Heart right ventricle (tissue), 16 donors: ENCODE data around the gene TEPSIN. TPM values are rescaled to one million over a fixed set of nuclear protein-coding genes. Genes with fewer than 3 reads are reported as not detected.
A peak's percentile ranks its signal among the peaks of the same experiment; 100 is the strongest.

ENCODE experiments used
- ATAC-seq, 8 donors: fragments of 200-7000 bp; cut with Tn5 transposase; one replicate each; pipeline ENCODE4 v1.9.1; 2020; ENCODE audit warnings: mild to moderate bottlenecking in 8 of 8, moderate library complexity in 8 of 8, moderate number of reproducible peaks in 1 of 8
- DNase-seq, 2 donors: peaks; one replicate each; pipeline ENCODE4 v3.0.0-alpha.2; 2020
- H3K27ac ChIP-seq, 10 donors: fragments of 200-600 bp; sonication (generic) in 2 of 10; one replicate each; pipeline versions ENCODE4 v1.5.0 to v1.8.0; 2020 to 2022; ENCODE audit warnings: mild to moderate bottlenecking in 3 of 10
- H3K27me3 ChIP-seq, 7 donors: fragments of 200-600 bp; one replicate each; pipeline ENCODE4 v1.8.0; 2021 to 2022; ENCODE audit warnings: mild to moderate bottlenecking in 2 of 7
- H3K36me3 ChIP-seq, 9 donors: fragments of 200-600 bp; sonication (generic) in 1 of 9; one replicate each; pipeline versions ENCODE4 v1.5.0 to v1.8.0; 2020 to 2022; ENCODE audit warnings: mild to moderate bottlenecking in 2 of 9
- H3K4me1 ChIP-seq, 9 donors: fragments of 200-600 bp; sonication (generic) in 1 of 9; one replicate each; pipeline versions ENCODE4 v1.5.0 to v1.8.0; 2020 to 2022; ENCODE audit warnings: mild to moderate bottlenecking in 4 of 9
- H3K4me3 ChIP-seq, 10 donors: fragments of 200-600 bp; sonication (generic) in 2 of 10; one replicate each; pipeline versions ENCODE4 v1.5.0 to v1.8.0; 2020 to 2022; ENCODE audit warnings: mild to moderate bottlenecking in 7 of 10, moderate library complexity in 2 of 10
- H3K9me3 ChIP-seq, 11 donors: fragments of 200-600 bp in 10 of 11; sonication (generic) in 2 of 11; one replicate each; pipeline versions ENCODE4 v1.5.0 to v1.8.0; 2013 to 2022; ENCODE audit warnings: mild to moderate bottlenecking in 2 of 11, control low read depth in 1 of 11, moderate library complexity in 1 of 11
- WGBS, 2 donors: extraction: QIAGEN DNeasy Blood & Tissue Kit; methylation state at CpG; one replicate each; pipeline ENCODE4 v1.1.7; 2013; ENCODE audit warnings: inconsistent platforms in 1 of 2; 5-methylcytosine and 5-hydroxymethylcytosine counted together
- intact Hi-C, 10 donors: fragments of 100-400 bp; cut with DNase I; formaldehyde crosslinking; loops; one replicate each; pipeline versions ENCODE4 v1.11.1 to v1.14.2; 2022
- polyA plus RNA-seq, 2 donors: library from polyadenylated mRNA; stranded (reverse); fragments of 200-250 nt; gene quantifications; one replicate each; pipeline ENCODE4 v1.2.3, GENCODE V29; 2013
- total RNA-seq, 10 donors: library from RNA; stranded (reverse); fragmentation: NEBNext Ultra II Directional in 3 of 10; extraction: Animal tissue kit (Norgen Biotek cat#: 25700) in 3 of 10; gene quantifications; one replicate each; pipeline versions ENCODE4 v1.2.1 to v1.2.4, GENCODE V29; 2021 to 2023
- TF ChIP-seq, protein P1 (sequence below), 9 donors: fragments of 200-600 bp; sonication (generic) in 2 of 9; IDR thresholded peaks; one replicate each; pipeline versions ENCODE4 v1.5.0 to v1.8.0; 2021 to 2022; ENCODE audit warnings: antibody characterized with exemption in 9 of 9, mild to moderate bottlenecking in 5 of 9, moderate library complexity in 1 of 9
- donor health status: Arrhythmogenic right ventricular cardiomyopathy.
- donor health status: ischemic (EF 13 %, LVEDD 7.1; RV severe dilation, severe dysfunction).
- donor health status: healthy with polysubstance abuse.
- donor health status: DM: no; HTN: yes; CAD: no.
- donor health status: DM: no; HTN: no; CAD: no.
- donor health status: ischemic (EF 25% LVEDD 6.9; RV normal size, moderate dysfunction).
- donor health status: ischemic (EF 25% LVEDD 5.7; RV mildly dilated, moderate dysfunction).
- donor health status: healthy.
- donor health status: DM: yes; HTN: yes; CAD: no.
- donor health status: Ischemic cardiomyopathy.
- donor health status: ischemic (EF 35%, LVEDD 5.7; RV mildly dilated, moderate dysfunction).
- donor health status: nonischemic (EF 11% LVEDD 7.7; RV severe dilation, severe dysfunction).
- donor health status: DM: yes; HTN: yes; CAD: no.
- donor health status: PGD.
- donor health status: ischemic (EF 29% LVEDD 5.4; RV normal size, mild dysfunction).
- donor health status: nonischemic (EF 23%, LVEDD 6.1; RV moderate dilation, normal function).

Gene TEPSIN
- total and polyA plus RNA-seq, 12 donors = 6.2 to 30.4 (median 9.8) TPM

DNA sequence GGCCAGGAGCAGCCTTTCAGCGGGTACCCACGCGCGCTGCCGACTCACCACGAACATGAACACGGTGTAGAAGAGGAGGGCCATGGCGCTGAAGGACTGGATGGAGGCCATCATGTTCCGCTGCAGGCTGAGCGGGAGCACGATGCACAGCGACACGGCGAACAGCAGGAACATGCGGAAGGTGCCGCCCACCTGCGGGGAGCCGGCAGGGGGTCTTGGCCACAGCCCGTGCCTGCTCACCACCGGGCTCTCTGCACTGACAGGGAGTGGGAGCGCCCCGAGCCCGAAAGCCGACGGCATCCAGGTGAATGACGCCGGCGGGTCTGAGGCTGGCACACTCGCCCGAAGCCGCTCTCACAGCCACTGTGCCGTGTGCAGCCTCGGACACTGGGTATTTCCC is 43.3 kb upstream of the TEPSIN start:
- TF ChIP-seq, protein P1, sequence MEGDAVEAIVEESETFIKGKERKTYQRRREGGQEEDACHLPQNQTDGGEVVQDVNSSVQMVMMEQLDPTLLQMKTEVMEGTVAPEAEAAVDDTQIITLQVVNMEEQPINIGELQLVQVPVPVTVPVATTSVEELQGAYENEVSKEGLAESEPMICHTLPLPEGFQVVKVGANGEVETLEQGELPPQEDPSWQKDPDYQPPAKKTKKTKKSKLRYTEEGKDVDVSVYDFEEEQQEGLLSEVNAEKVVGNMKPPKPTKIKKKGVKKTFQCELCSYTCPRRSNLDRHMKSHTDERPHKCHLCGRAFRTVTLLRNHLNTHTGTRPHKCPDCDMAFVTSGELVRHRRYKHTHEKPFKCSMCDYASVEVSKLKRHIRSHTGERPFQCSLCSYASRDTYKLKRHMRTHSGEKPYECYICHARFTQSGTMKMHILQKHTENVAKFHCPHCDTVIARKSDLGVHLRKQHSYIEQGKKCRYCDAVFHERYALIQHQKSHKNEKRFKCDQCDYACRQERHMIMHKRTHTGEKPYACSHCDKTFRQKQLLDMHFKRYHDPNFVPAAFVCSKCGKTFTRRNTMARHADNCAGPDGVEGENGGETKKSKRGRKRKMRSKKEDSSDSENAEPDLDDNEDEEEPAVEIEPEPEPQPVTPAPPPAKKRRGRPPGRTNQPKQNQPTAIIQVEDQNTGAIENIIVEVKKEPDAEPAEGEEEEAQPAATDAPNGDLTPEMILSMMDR (IDR thresholded peaks at IDR 0.05) = no peak
- DNase-seq = no peak
- no peak overlapping the region for H3K27ac ChIP-seq
- intact Hi-C loops = no loop called here
- 94 to 96% methylated on average over 32 to 33 of the region's 33 CpGs for WGBS, 2 donors
- H3K27me3 ChIP-seq = no peaks in the 10 kb centered on the region
- H3K9me3 ChIP-seq = no peaks in the 10 kb centered on the region
- H3K4me3 ChIP-seq = no peak overlapping the region
- peaks cover 0 to 76% (median 0%) of the 10 kb centered on the region in 9 donors for H3K36me3 ChIP-seq
- H3K4me1 ChIP-seq = peaks cover 15 to 45% (median 35%) of the 10 kb centered on the region in 9 donors
- ATAC-seq = no peak

DNA sequence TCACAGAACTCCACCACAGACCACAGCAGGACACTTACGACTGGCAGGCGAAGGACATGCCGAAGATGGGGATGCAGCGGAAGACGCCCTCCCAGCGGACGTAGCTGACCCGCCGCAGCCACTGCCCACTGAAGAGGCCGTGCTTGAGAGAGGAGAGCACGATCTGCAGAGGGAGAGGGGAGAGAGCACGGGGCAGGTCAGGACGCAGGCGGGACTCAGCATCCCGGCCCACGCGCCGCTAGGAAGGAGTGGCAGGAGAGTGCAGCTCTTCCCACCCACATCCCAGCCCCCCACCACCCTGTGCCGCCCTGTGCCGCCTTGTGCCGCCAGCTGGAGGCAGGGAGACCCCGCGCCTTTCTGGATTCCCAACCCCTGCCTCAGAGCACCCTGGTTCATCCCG is 41.7 kb upstream of the TEPSIN start:
- no peak for DNase-seq
- H3K4me1 ChIP-seq = peaks cover 6 to 34% (median 22%) of the 10 kb centered on the region in 9 donors

DNA sequence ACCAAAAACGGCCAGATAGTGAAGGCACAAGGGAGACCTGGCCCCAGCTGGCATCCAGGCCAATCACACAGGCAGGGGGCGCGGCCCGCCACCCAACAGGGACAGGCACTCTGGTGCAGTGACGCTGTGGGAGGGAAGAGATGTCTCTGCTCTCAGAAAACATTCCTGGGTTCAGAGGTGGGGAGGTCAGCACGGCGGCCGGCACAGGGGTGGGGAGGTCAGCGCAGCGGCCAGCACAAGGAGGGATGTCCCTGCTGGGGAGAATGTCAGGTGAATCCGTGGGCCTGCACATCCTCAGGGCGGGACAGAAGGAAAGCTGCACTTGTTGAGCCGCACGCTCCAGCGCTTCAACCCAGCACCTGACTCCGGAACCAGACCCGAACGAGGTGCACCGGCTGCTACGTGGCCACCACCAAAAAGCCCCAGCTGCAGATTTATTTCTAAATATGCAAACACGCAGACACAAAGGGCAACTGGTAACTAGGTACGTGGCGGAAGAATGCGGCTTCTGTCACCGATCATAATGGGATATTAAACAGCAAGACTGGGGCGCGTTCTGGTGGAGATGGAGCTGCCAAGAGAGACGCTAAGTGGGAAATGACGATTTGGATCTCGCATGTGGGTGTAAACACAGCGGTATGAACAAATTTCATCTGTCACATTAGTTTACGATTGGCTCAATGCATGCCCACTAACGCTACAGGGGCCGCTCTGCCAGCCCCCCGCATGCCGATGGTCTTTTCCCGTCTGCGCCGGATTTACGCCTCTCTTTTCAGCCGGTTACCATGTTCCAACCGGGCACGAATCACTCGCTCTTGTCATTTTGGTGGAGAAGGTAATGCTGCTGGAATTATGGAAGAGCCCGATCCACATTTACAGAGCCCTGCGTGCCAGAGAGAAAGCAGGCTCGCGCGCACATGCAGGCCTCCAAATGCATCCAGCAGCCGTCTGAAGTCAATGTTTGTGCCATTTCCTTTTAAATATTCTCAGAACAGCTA is 40.7 kb upstream of the TEPSIN start:
- no peak overlapping the region for H3K4me3 ChIP-seq
- H3K4me1 ChIP-seq = peaks cover 0 to 24% (median 15%) of the 10 kb centered on the region in 9 donors
- ATAC-seq (no peak), DNase-seq (no peak)
- WGBS, 2 donors = 96% methylated on average over 50 of the region's 50 CpGs
- TF ChIP-seq, protein P1 (IDR thresholded peaks at IDR 0.05) = no peak
- H3K27ac ChIP-seq = no peak overlapping the region
- intact Hi-C loops = no loop called here
- H3K27me3 ChIP-seq = no peaks in the 10 kb centered on the region
- no peaks in the 10 kb centered on the region for H3K9me3 ChIP-seq
- peaks cover 0 to 97% (median 15%) of the 10 kb centered on the region in 9 donors for H3K36me3 ChIP-seq

More for the DNA sequence above, 41.7 kb upstream of the TEPSIN start:
- Histone ChIP-seq H3K27me3 (no peaks in the 10 kb centered on the region), H3K36me3 (peaks cover 0 to 90% (median 11%) of the 10 kb centered on the region in 9 donors), H3K27ac (no peak overlapping the region), H3K9me3 (no peaks in the 10 kb centered on the region), H3K4me3 (no peak overlapping the region)
- WGBS, 2 donors = 95 to 97% methylated on average over 24 of the region's 24 CpGs
- TF ChIP-seq, protein P1 (IDR thresholded peaks at IDR 0.05) = no peak
- intact Hi-C loops = no loop called here
- ATAC-seq = no peak

DNA sequence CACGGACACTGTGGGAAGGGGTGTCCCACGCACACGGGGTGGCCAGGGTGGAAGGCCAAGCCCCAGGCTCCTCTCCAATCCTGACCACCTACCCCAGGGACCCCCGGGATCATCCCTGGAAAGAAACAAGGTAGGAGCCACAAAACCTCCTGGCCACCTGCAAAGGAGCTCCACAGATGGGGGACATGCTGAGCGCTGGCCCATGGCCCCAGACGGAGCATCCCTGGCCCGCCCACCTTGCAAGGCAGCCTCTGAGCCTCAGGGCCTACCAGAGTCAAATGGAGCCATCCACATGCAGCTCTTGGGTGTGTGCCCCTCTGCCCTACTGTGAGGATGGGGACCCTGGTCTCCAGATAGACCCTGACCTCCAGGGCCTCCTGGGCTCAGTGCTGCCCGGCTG is 40.0 kb upstream of the TEPSIN start:
- TF ChIP-seq, protein P1 (IDR thresholded peaks at IDR 0.05) = no peak
- H3K27ac ChIP-seq = peak overlapping the region in 4 of 10 donors; percentile 25 to 75 (median 55)
- H3K36me3 ChIP-seq = peaks cover 0 to 98% (median 23%) of the 10 kb centered on the region in 9 donors
- 95 to 97% methylated on average over 8 of the region's 8 CpGs for WGBS, 2 donors
- intact Hi-C loops = no loop called here
- H3K4me3 ChIP-seq = no peak overlapping the region
- H3K4me1 ChIP-seq = peaks cover 0 to 20% (median 12%) of the 10 kb centered on the region in 9 donors
- ATAC-seq (peak in 2 of 8 donors; percentile 8 to 24), DNase-seq (no peak)
- H3K9me3 ChIP-seq = no peaks in the 10 kb centered on the region
- no peaks in the 10 kb centered on the region for H3K27me3 ChIP-seq
